Measurements from ENCODE around the gene GIT1. TPM values are rescaled to one million over a fixed set of nuclear protein-coding genes. Genes with fewer than 3 reads are reported as not detected.

The GIT1 gene
- total and polyA plus RNA-seq, 2 of the 13 experiments (the other 11 are each of a cell fraction or from before 2014, with no cell fraction given), result 14.2 to 30.8 TPM

DNA sequence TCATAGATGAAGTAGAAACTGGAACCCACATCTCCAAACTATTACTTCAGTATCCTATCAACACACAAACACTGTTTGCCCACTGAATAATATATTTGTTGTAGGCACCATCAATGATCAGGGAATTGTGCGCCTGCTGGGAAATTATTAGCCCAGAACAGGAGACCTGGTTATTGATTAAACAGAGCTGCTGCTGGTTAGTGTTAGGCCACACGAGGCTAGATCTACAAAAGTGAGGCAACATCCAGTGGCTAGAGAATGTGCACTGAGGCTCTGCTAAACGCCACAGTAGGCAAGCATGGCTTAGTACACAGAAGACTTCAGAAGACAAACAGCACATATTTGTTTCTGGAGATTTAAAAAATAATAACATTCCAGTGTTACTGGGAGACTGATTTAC, 33.6 kb downstream of the GIT1 start (continued):
- TF ChIP-seq CBX5 (CRISPR knock-in tag; IDR thresholded peaks at IDR 0.05; ENCODE audit: borderline replicate concordance), result no peak; the same call in 1 of the 2 replicates
- TF ChIP-seq ZSCAN25 (CRISPR knock-in tag; IDR thresholded peaks at IDR 0.05), result no peak
- TF ChIP-seq ATAD3A (CRISPR knock-in tag; IDR thresholded peaks at IDR 0.05), result no peak
- TF ChIP-seq SIX4 (CRISPR knock-in tag; IDR thresholded peaks at IDR 0.05), result no peak
- 0 out of 2 replicates have a peak, but pooled peaks have one; percentile 37 for TF ChIP-seq ZNF644 (CRISPR knock-in tag; IDR thresholded peaks at IDR 0.05; ENCODE audit: low read depth)
- no peak for TF ChIP-seq YY1 (IDR thresholded peaks at IDR 0.05; ENCODE audit: insufficient read depth, insufficient replicate concordance, low read depth, low read length)
- TF ChIP-seq SOX5 (CRISPR knock-in tag; IDR thresholded peaks at IDR 0.05; ENCODE audit: borderline replicate concordance), result peak; percentile 58; the same call in 1 of the 2 replicates
- TF ChIP-seq, protein P1, sequence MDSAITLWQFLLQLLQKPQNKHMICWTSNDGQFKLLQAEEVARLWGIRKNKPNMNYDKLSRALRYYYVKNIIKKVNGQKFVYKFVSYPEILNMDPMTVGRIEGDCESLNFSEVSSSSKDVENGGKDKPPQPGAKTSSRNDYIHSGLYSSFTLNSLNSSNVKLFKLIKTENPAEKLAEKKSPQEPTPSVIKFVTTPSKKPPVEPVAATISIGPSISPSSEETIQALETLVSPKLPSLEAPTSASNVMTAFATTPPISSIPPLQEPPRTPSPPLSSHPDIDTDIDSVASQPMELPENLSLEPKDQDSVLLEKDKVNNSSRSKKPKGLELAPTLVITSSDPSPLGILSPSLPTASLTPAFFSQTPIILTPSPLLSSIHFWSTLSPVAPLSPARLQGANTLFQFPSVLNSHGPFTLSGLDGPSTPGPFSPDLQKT (CRISPR knock-in tag; IDR thresholded peaks at IDR 0.05; ENCODE audit: borderline replicate concordance), result no peak
- TF ChIP-seq, protein P2, sequence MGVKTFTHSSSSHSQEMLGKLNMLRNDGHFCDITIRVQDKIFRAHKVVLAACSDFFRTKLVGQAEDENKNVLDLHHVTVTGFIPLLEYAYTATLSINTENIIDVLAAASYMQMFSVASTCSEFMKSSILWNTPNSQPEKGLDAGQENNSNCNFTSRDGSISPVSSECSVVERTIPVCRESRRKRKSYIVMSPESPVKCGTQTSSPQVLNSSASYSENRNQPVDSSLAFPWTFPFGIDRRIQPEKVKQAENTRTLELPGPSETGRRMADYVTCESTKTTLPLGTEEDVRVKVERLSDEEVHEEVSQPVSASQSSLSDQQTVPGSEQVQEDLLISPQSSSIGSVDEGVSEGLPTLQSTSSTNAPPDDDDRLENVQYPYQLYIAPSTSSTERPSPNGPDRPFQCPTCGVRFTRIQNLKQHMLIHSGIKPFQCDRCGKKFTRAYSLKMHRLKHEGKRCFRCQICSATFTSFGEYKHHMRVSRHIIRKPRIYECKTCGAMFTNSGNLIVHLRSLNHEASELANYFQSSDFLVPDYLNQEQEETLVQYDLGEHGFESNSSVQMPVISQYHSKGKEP (CRISPR knock-in tag; IDR thresholded peaks at IDR 0.05), result no peak
- TF ChIP-seq, protein P3, sequence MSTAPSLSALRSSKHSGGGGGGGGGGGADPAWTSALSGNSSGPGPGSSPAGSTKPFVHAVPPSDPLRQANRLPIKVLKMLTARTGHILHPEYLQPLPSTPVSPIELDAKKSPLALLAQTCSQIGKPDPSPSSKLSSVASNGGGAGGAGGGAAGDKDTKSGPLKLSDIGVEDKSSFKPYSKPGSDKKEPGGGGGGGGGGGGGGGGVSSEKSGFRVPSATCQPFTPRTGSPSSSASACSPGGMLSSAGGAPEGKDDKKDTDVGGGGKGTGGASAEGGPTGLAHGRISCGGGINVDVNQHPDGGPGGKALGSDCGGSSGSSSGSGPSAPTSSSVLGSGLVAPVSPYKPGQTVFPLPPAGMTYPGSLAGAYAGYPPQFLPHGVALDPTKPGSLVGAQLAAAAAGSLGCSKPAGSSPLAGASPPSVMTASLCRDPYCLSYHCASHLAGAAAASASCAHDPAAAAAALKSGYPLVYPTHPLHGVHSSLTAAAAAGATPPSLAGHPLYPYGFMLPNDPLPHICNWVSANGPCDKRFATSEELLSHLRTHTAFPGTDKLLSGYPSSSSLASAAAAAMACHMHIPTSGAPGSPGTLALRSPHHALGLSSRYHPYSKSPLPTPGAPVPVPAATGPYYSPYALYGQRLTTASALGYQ (CRISPR knock-in tag; IDR thresholded peaks at IDR 0.05), result peak; percentile 58; the same call in 1 of the 2 replicates
- no peak for TF ChIP-seq PAX8 (CRISPR knock-in tag; IDR thresholded peaks at IDR 0.05; ENCODE audit: borderline replicate concordance)
- no peak for TF ChIP-seq MIER3 (CRISPR knock-in tag; IDR thresholded peaks at IDR 0.05; ENCODE audit: borderline replicate concordance)
- TF ChIP-seq TEAD2 (CRISPR knock-in tag; IDR thresholded peaks at IDR 0.05), result no peak
- no peak for TF ChIP-seq CHD2 (IDR thresholded peaks at IDR 0.05; ENCODE audit: low read depth, low read length)
- no peak for TF ChIP-seq ZNF383 (CRISPR knock-in tag; IDR thresholded peaks at IDR 0.05; ENCODE audit: borderline replicate concordance)
- no peak for TF ChIP-seq SMAD1 (CRISPR knock-in tag; IDR thresholded peaks at IDR 0.05; ENCODE audit: borderline replicate concordance, low read depth)
- no peak for TF ChIP-seq IRX3 (CRISPR knock-in tag; IDR thresholded peaks at IDR 0.05; ENCODE audit: borderline replicate concordance, low read depth)
- TF ChIP-seq ZNF775 (CRISPR knock-in tag; IDR thresholded peaks at IDR 0.05; ENCODE audit: borderline replicate concordance), result no peak
- TF ChIP-seq, protein P4, sequence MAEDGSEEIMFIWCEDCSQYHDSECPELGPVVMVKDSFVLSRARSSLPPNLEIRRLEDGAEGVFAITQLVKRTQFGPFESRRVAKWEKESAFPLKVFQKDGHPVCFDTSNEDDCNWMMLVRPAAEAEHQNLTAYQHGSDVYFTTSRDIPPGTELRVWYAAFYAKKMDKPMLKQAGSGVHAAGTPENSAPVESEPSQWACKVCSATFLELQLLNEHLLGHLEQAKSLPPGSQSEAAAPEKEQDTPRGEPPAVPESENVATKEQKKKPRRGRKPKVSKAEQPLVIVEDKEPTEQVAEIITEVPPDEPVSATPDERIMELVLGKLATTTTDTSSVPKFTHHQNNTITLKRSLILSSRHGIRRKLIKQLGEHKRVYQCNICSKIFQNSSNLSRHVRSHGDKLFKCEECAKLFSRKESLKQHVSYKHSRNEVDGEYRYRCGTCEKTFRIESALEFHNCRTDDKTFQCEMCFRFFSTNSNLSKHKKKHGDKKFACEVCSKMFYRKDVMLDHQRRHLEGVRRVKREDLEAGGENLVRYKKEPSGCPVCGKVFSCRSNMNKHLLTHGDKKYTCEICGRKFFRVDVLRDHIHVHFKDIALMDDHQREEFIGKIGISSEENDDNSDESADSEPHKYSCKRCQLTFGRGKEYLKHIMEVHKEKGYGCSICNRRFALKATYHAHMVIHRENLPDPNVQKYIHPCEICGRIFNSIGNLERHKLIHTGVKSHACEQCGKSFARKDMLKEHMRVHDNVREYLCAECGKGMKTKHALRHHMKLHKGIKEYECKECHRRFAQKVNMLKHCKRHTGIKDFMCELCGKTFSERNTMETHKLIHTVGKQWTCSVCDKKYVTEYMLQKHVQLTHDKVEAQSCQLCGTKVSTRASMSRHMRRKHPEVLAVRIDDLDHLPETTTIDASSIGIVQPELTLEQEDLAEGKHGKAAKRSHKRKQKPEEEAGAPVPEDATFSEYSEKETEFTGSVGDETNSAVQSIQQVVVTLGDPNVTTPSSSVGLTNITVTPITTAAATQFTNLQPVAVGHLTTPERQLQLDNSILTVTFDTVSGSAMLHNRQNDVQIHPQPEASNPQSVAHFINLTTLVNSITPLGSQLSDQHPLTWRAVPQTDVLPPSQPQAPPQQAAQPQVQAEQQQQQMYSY (CRISPR knock-in tag; IDR thresholded peaks at IDR 0.05), result no peak
- no peak for TF ChIP-seq REXO4 (CRISPR knock-in tag; IDR thresholded peaks at IDR 0.05; ENCODE audit: borderline replicate concordance)
- no peak for TF ChIP-seq ZNF180 (CRISPR knock-in tag; IDR thresholded peaks at IDR 0.05; ENCODE audit: borderline replicate concordance, low read depth)
- no peak for TF ChIP-seq ZNF350 (CRISPR knock-in tag; IDR thresholded peaks at IDR 0.05; ENCODE audit: borderline replicate concordance, low read depth)
- TF ChIP-seq MTA3 (CRISPR knock-in tag; IDR thresholded peaks at IDR 0.05), result no peak
- TF ChIP-seq ZNF891 (CRISPR knock-in tag; IDR thresholded peaks at IDR 0.05), result no peak
